Stimulated activated CD8-positive, alpha-beta memory T cell treated with anti-CD3 and anti-CD28 coated beads, Interleukin-12 subunit alpha, Interleukin-12 subunit beta, amount 100 ng/mL, for 4 hours (primary cell): ENCODE measurements around the gene SIL1.
"Not testable (repeated sequence)": the region's sequence is repeated elsewhere in the genome, so short reads cannot be mapped to it uniquely, and the experiment has no call there.

Experiments
- DNase-seq: peaks from one replicate; pipeline ENCODE4 v3.0.0-alpha.2; 2020; ENCODE audit warnings: low read depth

SIL1 gene

GRCh38 chr5:139199321-139199720 is 1.2 kb upstream of the SIL1 start:
- no peak for DNase-seq

GRCh38 chr5:139196296-139196956 is 1.7 kb downstream of the SIL1 start:
- no peak for DNase-seq

GRCh38 chr5:139194486-139194885 is 3.7 kb downstream of the SIL1 start:
- DNase-seq: no peak

DNA sequence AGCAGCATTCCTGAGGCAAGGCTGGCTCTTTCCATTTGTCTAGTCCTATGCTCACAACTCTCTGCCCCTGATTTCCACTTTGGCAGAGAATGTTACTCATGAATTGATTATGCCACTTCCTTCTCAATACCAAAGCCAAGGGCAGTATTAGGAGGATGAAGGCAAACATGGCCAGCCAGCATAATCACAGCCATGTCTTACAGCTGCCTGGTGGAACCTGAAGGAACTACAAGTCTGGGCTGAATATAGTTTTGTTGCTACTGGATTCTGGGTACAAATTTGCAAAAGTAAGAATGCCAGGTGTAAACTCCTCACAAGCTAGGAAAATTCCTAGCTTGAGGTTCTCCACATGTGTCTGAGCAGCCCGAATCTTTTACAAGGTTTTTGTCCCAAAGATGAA is 4.2 kb downstream of the SIL1 start:
- no peak for DNase-seq

GRCh38 chr5:139192906-139193305 is 5.3 kb downstream of the SIL1 start:
- not testable (repeated sequence) for DNase-seq

DNA sequence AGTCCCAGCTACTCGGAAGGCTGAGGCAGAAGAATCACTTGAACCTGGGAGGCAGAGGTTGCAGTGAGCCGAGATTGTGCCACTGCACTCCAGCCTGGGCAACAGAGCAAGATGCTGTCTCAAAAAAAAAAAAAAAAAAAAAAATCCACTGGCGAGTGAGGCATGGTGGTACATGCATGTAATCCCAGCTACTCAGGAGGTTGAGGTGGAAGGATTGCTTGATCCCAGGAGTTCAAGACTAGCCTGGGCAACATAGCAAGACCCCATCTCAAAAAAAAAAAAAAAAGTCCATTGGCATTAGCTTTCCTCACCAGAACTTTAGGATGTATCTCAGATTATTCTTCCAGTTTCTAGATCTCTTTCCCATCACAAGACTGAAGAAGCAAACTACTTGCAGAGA is 6.2 kb downstream of the SIL1 start:
- not testable (repeated sequence) for DNase-seq

DNA sequence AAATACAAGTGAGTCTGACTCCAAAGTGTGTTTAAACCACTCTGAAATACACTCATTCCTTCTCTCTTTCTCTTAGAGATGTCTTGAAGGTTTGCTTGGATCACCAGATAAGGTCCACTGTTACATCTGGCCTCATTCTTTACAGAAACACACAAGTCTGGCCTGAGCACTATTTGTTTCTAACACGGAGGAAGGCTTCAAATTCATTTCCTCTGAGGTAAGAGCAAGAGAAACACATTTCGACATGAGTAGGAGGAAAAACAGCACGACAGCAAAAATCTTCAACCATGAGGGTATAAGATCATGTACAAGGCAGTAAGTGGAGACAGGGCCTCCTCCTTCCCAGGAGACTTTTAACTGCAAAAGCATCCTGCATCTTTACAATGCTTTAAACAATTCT is 8.0 kb downstream of the SIL1 start:
- DNase-seq: no peak

- no peak for DNase-seq
Observed at GRCh38 chr5:139188558-139189270, 9.5 kb downstream of the SIL1 start.

DNA sequence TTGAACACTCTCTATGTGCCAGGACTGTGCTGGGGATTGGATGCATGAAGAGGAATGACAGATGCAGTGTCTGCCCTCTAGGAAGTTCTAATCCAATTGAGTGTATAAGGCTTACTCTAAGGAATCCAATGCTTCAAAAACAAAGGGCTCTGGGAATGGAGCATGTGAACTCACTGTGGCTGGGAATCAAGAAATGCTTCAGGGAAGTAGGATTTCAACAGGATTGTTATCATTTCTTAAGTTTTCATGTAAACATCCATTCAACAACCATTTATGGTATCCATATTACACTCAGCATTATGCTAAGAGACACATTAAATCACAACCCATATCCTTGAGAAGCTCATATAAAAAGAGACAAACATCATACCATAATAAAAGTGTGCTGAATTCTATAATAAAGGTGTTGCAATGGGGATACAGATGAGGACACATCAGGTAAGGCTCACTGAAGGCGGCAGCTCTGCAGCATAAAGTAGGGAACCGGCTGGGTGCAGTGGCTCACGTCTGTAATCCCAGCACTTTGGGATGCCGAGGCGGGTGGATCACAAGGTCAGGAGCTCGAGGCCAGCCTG is 11.3 kb downstream of the SIL1 start:
- no peak for DNase-seq

GRCh38 chr5:139186261-139186660 is 11.9 kb downstream of the SIL1 start:
- DNase-seq: no peak

GRCh38 chr5:139185589-139185988 is 12.6 kb downstream of the SIL1 start:
- no peak for DNase-seq

DNA sequence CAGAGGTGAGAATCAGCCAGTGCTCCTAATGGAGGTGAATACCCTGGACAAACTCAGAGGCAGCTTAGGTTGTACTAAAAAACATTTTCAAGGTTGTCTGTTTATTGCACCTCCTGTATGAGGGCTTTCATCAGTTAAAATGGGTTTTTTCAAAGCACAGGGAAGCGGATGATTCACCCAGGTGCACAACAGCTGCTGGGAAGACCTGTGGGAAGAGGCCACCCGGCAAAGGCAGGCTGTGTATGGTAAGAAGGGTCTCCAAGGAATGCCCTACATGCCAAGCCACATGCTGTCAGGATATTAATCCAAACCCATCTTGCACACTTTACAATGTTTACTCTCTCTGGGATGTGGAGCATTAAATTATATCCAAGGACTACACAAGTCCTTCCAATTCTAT is 14.7 kb downstream of the SIL1 start:
- DNase-seq: no peak

GRCh38 chr5:139182528-139183296 is 15.5 kb downstream of the SIL1 start:
- no peak for DNase-seq

GRCh38 chr5:139181835-139182452 is 16.2 kb downstream of the SIL1 start:
- no peak for DNase-seq

DNA sequence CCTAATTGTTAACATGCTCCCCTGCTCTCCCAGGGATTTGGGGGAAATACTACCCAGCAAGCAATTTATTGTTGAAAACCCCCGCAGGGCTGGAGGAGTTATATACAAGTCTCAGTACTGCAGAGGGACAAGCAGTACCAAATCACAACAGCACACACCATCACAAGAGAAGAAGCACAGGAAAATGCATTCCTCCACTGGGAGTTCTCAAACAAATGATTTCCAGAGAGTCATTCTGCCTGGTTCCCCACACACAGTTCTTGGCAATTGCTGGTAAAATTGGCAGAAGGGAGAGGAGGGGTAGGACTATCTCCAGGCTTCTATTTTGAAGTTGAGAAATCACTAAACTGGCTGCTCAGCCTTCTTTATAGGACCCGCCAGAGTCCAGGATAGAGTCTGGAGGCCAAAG is 16.8 kb downstream of the SIL1 start:
- no peak for DNase-seq

DNA sequence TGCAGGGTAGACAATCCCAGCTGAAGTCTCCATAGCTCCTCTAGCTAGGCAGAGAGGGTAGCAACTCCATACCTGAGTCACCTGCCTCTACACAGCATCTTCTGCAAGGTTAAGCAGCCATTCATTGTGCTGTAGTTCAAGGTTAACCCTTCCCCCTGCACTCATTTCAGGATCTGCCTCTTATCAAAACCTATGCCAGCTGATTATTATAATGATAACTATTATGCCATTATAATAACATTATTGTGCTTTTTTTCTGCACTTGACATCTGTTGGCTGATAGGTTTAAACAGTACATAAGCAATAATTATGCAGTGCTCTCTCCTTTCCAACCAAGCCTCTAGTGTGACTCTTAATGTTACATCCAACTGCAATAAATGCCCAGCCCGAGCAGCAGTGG is 17.3 kb downstream of the SIL1 start:
- DNase-seq: no peak

DNA sequence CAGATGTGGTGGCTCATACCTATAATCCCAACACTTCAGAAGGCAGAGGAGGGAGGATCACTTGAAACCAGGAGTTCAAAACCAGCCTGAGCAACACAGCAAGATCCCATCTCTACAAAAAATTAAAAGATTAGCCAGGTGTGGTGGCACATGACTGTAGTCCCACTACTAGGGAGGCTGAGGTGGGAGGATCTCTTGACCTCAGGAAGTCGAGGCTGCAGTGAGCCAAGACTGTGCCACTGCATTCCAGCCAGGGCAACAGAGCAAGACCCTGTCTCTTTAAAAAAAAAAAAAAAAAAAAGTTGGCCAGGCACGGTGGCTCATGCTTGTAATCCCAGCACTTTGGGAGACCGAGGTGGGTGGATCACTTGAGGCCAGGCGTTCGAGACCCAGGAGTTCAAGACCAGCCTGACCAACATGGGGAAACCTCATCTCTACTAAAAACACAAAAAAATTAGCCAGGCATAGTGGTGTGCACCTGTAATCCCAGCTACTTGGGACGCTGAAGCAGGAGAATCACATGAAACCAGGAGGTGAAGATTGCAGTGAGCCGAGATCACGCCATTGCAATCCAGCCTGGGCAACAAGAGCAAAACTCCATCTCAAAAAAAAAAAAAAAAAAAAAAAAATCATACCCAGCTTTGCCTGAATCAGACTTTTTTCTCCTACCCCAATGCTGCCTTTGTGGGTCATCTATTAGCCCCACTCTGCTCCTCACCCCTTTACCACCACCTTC is 18.2 kb downstream of the SIL1 start:
- not testable (repeated sequence) for DNase-seq

DNA sequence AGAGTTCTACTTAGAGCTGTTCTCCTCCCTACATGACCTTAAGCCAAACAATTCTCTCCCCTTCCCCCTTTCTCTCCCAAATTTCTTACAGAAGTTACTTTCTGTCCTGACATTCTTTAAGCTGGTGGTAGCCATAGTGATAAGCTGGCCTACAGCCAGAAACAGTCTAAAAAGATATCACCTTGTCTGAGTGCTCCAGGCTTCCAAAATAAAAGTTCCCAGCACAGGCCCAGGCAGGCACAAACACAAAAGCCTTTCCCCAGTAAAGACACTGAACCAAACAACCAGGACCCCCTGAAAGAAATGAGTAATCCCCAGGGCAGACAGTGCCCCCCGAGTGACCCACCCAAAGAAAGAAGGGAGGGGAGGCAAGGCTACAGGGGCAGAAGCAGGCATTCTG is 19.2 kb downstream of the SIL1 start:
- DNase-seq: no peak

DNA sequence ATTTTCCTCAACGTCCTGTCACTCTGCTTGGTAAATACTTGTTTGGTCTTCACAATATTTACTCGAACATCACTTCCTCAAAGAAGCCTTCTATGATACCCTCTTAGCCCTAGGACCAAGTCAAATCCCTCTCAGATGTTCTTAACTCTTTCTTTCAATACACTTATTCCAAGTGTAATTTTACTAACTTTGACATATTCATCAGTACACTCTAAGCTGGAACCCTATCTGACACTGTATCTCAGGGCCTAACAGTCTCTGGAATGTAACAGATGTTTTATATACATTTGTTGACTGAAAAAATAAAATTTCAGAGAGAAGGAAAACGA is 19.6 kb downstream of the SIL1 start:
- no peak for DNase-seq

DNA sequence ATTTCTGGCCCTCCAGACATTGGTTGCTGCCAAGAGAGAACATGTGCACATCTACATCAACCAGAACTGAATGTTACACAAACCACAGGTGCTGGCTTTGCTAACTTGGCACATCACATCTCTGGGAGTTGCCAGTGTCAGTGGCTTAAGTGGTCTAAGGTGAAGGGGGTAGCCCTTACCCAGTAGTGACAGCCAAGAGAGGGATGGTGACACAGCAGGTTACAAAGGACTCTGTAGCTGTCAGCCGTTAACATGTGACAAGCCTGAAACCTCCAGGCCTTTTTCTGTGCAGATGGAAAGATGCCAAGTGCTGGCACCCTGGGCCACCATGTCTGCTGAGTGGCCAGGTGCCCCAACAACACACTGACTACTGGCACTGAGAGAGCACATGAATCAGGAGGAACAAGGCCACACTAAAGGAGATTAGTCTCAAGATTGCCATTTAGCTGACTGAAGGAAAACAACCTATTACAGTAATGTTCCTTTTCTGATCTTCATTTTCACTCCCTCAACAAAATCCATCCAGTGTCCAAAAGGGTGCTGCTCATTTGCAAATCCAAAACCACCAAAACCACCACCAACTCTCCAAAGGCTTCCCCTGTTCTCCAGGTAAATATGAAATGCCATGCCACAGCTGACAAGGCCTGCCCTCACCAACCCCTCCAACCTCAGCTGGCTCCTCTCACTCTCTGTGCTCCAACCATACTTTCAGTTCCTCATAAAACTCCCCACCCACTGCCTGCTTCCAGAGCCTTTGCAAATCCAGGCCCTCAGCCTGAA is 20.2 kb downstream of the SIL1 start:
- DNase-seq: no peak

DNA sequence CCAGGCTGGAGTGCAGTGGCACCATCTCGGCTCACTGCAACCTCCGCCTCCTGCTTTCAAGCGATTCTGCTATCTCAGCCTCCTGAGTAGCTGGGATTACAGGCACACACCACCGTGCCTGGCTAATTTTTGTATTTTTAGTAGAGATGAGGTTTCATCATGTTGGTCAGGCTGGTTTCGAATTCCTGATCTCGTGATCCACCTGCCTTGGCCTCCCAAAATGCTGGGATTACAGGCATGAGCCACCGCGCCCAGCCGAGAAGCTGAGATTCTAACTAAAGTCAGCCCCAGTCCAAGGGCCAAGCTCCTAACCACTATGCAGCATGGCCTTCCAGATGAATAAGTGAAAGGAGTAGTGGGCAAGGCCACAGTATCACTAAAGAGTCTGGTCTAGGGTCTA is 20.9 kb downstream of the SIL1 start:
- not testable (repeated sequence) for DNase-seq
